ENCODE data around the gene SPEG. TPM values are rescaled to one million over a fixed set of nuclear protein-coding genes. Genes with fewer than 3 reads are reported as not detected.
A peak's percentile ranks its signal among the peaks of the same experiment; 100 is the strongest.

Gene SPEG
- total and polyA plus RNA-seq, 2 of the 8 experiments (the other 6 are each of a cell fraction or from before 2014, with no cell fraction given), result 19.9 to 32.0 TPM

- TF ChIP-seq HDAC6 (IDR thresholded peaks at IDR 0.05; ENCODE audit: low read depth, low read length), result no peak
- TF ChIP-seq SP2 (IDR thresholded peaks at IDR 0.05; ENCODE audit: low read length), result no peak
- TF ChIP-seq E2F6 (IDR thresholded peaks at IDR 0.05), result 0 out of 2 replicates have a peak, but pooled peaks have one; percentile 31
- TF ChIP-seq EGR1 (IDR thresholded peaks at IDR 0.05; ENCODE audit: borderline replicate concordance, low read depth, low read length), result peak; percentile 66; the same call in 1 of the 2 replicates
These were observed 57.9 kb downstream of the SPEG start (continued) for GRCh38 chr2:219492575-219492974.
